ENCODE results near the gene SPDYC. TPM values are rescaled to one million over a fixed set of nuclear protein-coding genes. Genes with fewer than 3 reads are reported as not detected.
A peak's percentile ranks its signal among the peaks of the same experiment; 100 is the strongest.

Gene SPDYC
- total and polyA plus RNA-seq, 2 of the 13 experiments (the other 11 are each of a cell fraction or from before 2014, with no cell fraction given) = 0.15 to 0.33 TPM

GRCh38 chr11:65134240-65134951 is 35.6 kb upstream of the SPDYC start, which contains the start of gene SYVN1 (continued):
- TF ChIP-seq, protein P1, sequence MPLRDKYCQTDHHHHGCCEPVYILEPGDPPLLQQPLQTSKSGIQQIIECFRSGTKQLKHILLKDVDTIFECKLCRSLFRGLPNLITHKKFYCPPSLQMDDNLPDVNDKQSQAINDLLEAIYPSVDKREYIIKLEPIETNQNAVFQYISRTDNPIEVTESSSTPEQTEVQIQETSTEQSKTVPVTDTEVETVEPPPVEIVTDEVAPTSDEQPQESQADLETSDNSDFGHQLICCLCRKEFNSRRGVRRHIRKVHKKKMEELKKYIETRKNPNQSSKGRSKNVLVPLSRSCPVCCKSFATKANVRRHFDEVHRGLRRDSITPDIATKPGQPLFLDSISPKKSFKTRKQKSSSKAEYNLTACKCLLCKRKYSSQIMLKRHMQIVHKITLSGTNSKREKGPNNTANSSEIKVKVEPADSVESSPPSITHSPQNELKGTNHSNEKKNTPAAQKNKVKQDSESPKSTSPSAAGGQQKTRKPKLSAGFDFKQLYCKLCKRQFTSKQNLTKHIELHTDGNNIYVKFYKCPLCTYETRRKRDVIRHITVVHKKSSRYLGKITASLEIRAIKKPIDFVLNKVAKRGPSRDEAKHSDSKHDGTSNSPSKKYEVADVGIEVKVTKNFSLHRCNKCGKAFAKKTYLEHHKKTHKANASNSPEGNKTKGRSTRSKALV (CRISPR knock-in tag; IDR thresholded peaks at IDR 0.05) = peak; percentile 47; the same call in 1 of the 2 replicates
- TF ChIP-seq, protein P2, sequence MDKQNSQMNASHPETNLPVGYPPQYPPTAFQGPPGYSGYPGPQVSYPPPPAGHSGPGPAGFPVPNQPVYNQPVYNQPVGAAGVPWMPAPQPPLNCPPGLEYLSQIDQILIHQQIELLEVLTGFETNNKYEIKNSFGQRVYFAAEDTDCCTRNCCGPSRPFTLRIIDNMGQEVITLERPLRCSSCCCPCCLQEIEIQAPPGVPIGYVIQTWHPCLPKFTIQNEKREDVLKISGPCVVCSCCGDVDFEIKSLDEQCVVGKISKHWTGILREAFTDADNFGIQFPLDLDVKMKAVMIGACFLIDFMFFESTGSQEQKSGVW (CRISPR knock-in tag; IDR thresholded peaks at IDR 0.05; ENCODE audit: borderline replicate concordance) = no peak
- peak; percentile 36; the same call in 1 of the 2 replicates for TF ChIP-seq ZNF564 (CRISPR knock-in tag; IDR thresholded peaks at IDR 0.05)
- TF ChIP-seq ZNF83 (CRISPR knock-in tag; IDR thresholded peaks at IDR 0.05; ENCODE audit: borderline replicate concordance) = peak; percentile 67; the same call in 1 of the 2 replicates
- TF ChIP-seq MAX (IDR thresholded peaks at IDR 0.05) = peak; percentile 83
- TF ChIP-seq FOXO1 (CRISPR knock-in tag; IDR thresholded peaks at IDR 0.05) = peak; percentile 39
- TF ChIP-seq MIER3 (CRISPR knock-in tag; IDR thresholded peaks at IDR 0.05; ENCODE audit: borderline replicate concordance) = peak; percentile 16; the same call in 1 of the 2 replicates
- no peak; the same call in 1 of the 2 replicates for TF ChIP-seq XBP1 (CRISPR knock-in tag; IDR thresholded peaks at IDR 0.05)
- TF ChIP-seq ZNF740 (CRISPR knock-in tag; IDR thresholded peaks at IDR 0.05) = peak; percentile 45; the same call in 1 of the 2 replicates
- TF ChIP-seq ZNF468 (CRISPR knock-in tag; IDR thresholded peaks at IDR 0.05) = no peak
- no peak for TF ChIP-seq ZNF318 (CRISPR knock-in tag; IDR thresholded peaks at IDR 0.05)
- TF ChIP-seq PHF21A (CRISPR knock-in tag; IDR thresholded peaks at IDR 0.05) = no peak; the same call in 1 of the 2 replicates
- TF ChIP-seq FOXJ3 (CRISPR knock-in tag; IDR thresholded peaks at IDR 0.05; ENCODE audit: borderline replicate concordance) = no peak
- TF ChIP-seq ZFY (CRISPR knock-in tag; IDR thresholded peaks at IDR 0.05) = peak; percentile 92
- TF ChIP-seq ZNF747 (CRISPR knock-in tag; IDR thresholded peaks at IDR 0.05; ENCODE audit: borderline replicate concordance) = peak; percentile 88
- TF ChIP-seq ZNF639 (CRISPR knock-in tag; conservative IDR thresholded peaks at IDR 0.05) = peak; percentile 94

Measured in HepG2 (cell line).